ENCODE data around the gene EIF3I. TPM values are rescaled to one million over a fixed set of nuclear protein-coding genes. Genes with fewer than 3 reads are reported as not detected.
A peak's percentile ranks its signal among the peaks of the same experiment; 100 is the strongest.

Gene EIF3I
- 222 and 224 TPM in 2 replicates for total RNA-seq (2021)
- long read RNA-seq, transcript EIF3I-202 (11 exons, 1,458 nt), result major isoform, 1,190 of 1,468 reads
- long read RNA-seq, partial matches to known transcripts, result 210 of 1,468 reads
- long read RNA-seq, other reads (novel, unspliced or antisense), result 67 of 1,468 reads

DNA sequence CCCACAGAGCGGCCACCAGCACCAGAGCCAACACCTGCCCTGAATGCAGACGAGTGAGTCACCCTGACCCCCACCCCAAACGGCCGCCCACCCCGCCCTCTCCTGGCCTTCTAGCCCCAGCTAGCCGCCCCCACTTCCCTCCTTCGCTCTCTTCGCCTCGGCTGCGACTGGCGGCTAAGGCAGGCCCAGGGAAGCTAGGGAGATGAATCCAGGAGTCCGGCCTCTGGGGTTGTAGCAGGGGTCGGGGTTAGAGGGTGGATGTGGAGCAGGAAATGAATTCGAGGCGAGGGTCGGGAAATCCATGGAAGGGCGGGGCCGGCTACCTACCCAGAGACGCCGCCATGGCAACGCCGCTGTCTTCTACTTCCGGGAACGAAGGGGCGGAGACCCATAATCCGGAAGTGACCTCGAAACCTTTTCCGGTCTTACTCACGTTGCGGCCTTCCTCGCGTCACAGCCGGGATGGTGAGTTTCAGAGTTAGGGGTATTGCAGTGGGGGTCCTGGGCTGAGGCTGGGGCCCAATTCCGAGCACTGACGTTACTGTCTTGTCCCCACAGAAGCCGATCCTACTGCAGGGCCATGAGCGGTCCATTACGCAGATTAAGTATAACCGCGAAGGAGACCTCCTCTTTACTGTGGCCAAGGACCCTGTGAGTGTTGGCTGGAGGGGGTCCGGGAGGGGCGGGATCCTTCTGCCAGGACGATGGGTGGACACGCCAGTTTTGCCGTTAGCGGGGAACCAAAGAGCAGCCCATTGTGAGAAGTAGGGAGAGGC is at the start of gene EIF3I, which contains the start of gene TMEM234:
Gene EIF3I (plus strand): TSS at position 428 of the 776 bp plus-strand sequence. CDS start 35 bp downstream, at position 463.
Gene TMEM234 (minus strand): TSS at position 374 of the 776 bp plus-strand sequence. CDS start 31 bp downstream, at position 343.
- H3K79me2 ChIP-seq (ENCODE audit: insufficient read depth, low read length), result peaks cover 3% of the 10 kb centered on the region; the same call in 1 of the 2 replicates
- H3K36me3 Mint-ChIP-seq (ENCODE audit: insufficient read depth in 1 of 3, low read depth in 3 of 3), result peaks cover 23 to 43% (median 37%) of the 10 kb centered on the region in 3 experiments

More for the DNA sequence above, at the start of gene EIF3I, which contains the start of gene TMEM234:
- Histone ChIP-seq H3K56ac (ENCODE audit: insufficient read length, low read depth, low read length) (no peak within 1 kb of the TSS), H2AFZ (ENCODE audit: low read length) (no peak within 1 kb of the TSS), H2BK12ac (ENCODE audit: insufficient read length, low read depth, low read length) (no peak within 1 kb of the TSS), H2AK5ac (ENCODE audit: insufficient read length, low read length) (no peak within 1 kb of the TSS), H3K79me1 (ENCODE audit: insufficient read depth, low read depth, low read length, poor library complexity, severe bottlenecking) (no peaks in the 10 kb centered on the region), H2BK5ac (ENCODE audit: insufficient read length, low read length) (no peak within 1 kb of the TSS), H4K5ac (ENCODE audit: insufficient read length, low read depth, low read length) (no peak within 1 kb of the TSS), H3K4me1 (ENCODE audit: insufficient read depth, low read length) (peaks cover 7% of the 10 kb centered on the region; the same call in 1 of the 2 replicates), H2BK20ac (ENCODE audit: low read depth, low read length, poor library complexity, severe bottlenecking) (no peak within 1 kb of the TSS), H2BK15ac (ENCODE audit: low read depth, low read length) (no peak within 1 kb of the TSS), H3K14ac (ENCODE audit: insufficient read depth, low read length) (peak within 1 kb of the TSS; percentile 54; the same call in 1 of the 2 replicates), H3K9me3 (ENCODE audit: control insufficient read depth, low read depth, low read length) (no peaks in the 10 kb centered on the region), H3K18ac (ENCODE audit: insufficient read length, low read depth, low read length) (peak within 1 kb of the TSS; percentile 64), H3K4ac (ENCODE audit: low read depth, low read length) (no peak within 1 kb of the TSS), H3K23ac (ENCODE audit: insufficient read length, low read depth, low read length) (no peak within 1 kb of the TSS), H3K27ac (ENCODE audit: insufficient read length, low read depth, low read length) (no peak within 1 kb of the TSS), H3K27me3 (ENCODE audit: insufficient read depth, low read length) (no peaks in the 10 kb centered on the region), H4K20me1 (ENCODE audit: control insufficient read depth, insufficient read depth, insufficient read length) (no peaks in the 10 kb centered on the region), H3K9ac (ENCODE audit: extremely low read depth, insufficient read length, low read length) (peak within 1 kb of the TSS; percentile 86), H2BK120ac (ENCODE audit: low read depth, low read length, poor library complexity, severe bottlenecking) (no peak within 1 kb of the TSS), H3K23me2 (ENCODE audit: insufficient read length, low read depth, low read length, poor library complexity, severe bottlenecking) (peaks cover 7% of the 10 kb centered on the region), H3T11ph (ENCODE audit: low read length) (no peak within 1 kb of the TSS), H4K8ac (replicated peaks; ENCODE audit: insufficient read length, low read depth, low read length) (no peak within 1 kb of the TSS), H4K91ac (ENCODE audit: insufficient read length, low read depth, low read length) (no peak within 1 kb of the TSS), H3K4me2 (ENCODE audit: insufficient read depth, insufficient read length, low read length) (peak within 1 kb of the TSS; percentile 79)
- H3K4me3 Mint-ChIP-seq, result peak within 1 kb of the TSS; percentile 98
- WGBS (ENCODE audit: extremely low coverage, insufficient read length, low lambda C conversion rate), result no CpG with 5 or more reads among the region's 46 CpGs
- TF ChIP-seq CTCF (conservative IDR thresholded peaks at IDR 0.05), result no peak
- DNase-seq, result peak; percentile 96
- H3K27me3 Mint-ChIP-seq (ENCODE audit: low read depth), result no peaks in the 10 kb centered on the region
- peak within 1 kb of the TSS; percentile 93 to 99 (median 99) for H3K27ac Mint-ChIP-seq
- peaks cover 17 to 25% of the 10 kb centered on the region in 2 experiments for H3K4me1 Mint-ChIP-seq
- no peaks in the 10 kb centered on the region for H3K9me3 Mint-ChIP-seq

All from H9 (cell line).